ENCODE measurements around the gene SRBD1. TPM values are rescaled to one million over a fixed set of nuclear protein-coding genes. Genes with fewer than 3 reads are reported as not detected.

Gene SRBD1
- total RNA-seq, 1 experiment from 2014 or later: 14.4 TPM

- Mint-ChIP-seq H3K4me1 (ENCODE audit: low read depth, unreplicated experiment) (peaks cover 24% of the 10 kb centered on the region), H3K4me3 (ENCODE audit: low read depth, unreplicated experiment) (no peak overlapping the region), H3K27ac (ENCODE audit: unreplicated experiment) (no peak overlapping the region), H3K9me3 (ENCODE audit: low read depth, unreplicated experiment) (peaks cover 3% of the 10 kb centered on the region), H3K36me3 (ENCODE audit: insufficient read depth, unreplicated experiment) (peaks cover 5% of the 10 kb centered on the region), H3K27me3 (ENCODE audit: unreplicated experiment) (no peaks in the 10 kb centered on the region)
- CTCF ChIA-PET: no interaction called here
- DNase-seq: no peak
- intact Hi-C loops (cut with micrococcal nuclease; ENCODE audit: unreplicated experiment): no loop called here
- TF ChIP-seq, protein P1, sequence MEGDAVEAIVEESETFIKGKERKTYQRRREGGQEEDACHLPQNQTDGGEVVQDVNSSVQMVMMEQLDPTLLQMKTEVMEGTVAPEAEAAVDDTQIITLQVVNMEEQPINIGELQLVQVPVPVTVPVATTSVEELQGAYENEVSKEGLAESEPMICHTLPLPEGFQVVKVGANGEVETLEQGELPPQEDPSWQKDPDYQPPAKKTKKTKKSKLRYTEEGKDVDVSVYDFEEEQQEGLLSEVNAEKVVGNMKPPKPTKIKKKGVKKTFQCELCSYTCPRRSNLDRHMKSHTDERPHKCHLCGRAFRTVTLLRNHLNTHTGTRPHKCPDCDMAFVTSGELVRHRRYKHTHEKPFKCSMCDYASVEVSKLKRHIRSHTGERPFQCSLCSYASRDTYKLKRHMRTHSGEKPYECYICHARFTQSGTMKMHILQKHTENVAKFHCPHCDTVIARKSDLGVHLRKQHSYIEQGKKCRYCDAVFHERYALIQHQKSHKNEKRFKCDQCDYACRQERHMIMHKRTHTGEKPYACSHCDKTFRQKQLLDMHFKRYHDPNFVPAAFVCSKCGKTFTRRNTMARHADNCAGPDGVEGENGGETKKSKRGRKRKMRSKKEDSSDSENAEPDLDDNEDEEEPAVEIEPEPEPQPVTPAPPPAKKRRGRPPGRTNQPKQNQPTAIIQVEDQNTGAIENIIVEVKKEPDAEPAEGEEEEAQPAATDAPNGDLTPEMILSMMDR (IDR thresholded peaks at IDR 0.05; ENCODE audit: unreplicated experiment): no peak
- no TSS peak for BruUV-seq (replicated peaks)
These were observed 150.2 kb downstream of the SRBD1 start for GRCh38 chr2:45460825-45461224.

DNA sequence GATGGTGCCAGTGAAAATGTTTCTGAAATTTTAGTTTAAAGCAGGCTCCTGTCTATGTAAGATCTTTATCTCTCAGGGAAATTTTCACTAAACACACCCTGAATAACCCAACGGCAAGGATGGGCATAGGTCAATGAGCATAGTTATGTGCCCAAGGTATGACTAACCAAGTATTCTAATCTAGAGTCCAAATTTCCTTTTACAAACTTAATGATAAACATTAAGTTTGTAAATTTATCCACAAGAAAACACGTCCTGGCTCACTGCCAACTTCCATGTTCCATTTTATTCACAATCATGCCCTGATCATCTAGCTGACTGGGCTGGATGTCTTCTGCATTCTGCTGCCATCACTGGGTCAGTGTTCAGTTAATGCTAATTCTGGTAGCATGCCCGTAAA, 151.2 kb downstream of the SRBD1 start:
- Mint-ChIP-seq H3K4me3 (ENCODE audit: low read depth, unreplicated experiment) (no peak overlapping the region), H3K36me3 (ENCODE audit: insufficient read depth, unreplicated experiment) (peaks cover 5% of the 10 kb centered on the region), H3K4me1 (ENCODE audit: low read depth, unreplicated experiment) (peaks cover 24% of the 10 kb centered on the region), H3K9me3 (ENCODE audit: low read depth, unreplicated experiment) (peaks cover 3% of the 10 kb centered on the region), H3K27me3 (ENCODE audit: unreplicated experiment) (no peaks in the 10 kb centered on the region), H3K27ac (ENCODE audit: unreplicated experiment) (peak overlapping the region; percentile 61)
- CTCF ChIA-PET: interaction anchor here (0.6 to 1.8 kb wide), 4 partner anchors 10 to 971 kb away, joined by 3 to 4 read pairs (median 3); no protein-coding TSS in a partner anchor
- BruUV-seq (replicated peaks): no TSS peak
- no peak for DNase-seq
- TF ChIP-seq, protein P1 (IDR thresholded peaks at IDR 0.05; ENCODE audit: unreplicated experiment): no peak
- intact Hi-C loops (cut with micrococcal nuclease; ENCODE audit: unreplicated experiment): no loop called here

DNA sequence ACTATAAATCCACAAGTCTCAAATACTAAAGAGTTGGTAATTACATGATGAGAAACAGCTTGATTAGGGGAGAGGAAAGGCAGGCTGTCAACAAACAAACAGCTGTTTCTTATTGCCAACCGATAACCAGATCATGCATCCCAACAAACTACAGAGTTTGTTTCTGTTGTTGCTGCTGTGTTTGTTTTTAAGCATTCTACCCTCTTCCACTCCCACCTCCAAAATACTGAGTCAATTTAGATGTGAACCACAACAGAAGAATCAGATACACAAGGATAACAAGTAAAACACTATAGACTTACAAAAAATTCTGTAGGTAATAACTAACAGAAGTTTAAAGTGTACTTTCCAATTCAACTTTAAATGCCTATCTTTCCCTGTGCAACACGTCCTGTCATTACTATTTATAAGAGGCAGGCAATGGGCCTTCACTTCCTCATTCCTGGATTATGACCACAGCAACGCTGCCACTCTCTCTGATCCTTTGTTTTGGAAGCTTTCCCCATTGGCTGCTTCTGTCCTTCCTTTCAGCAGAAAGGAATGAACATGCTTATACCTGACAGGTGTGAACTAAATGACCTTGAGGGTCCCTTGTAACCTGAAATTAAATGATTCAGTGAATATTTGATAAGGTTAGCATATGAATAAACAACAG, 152.0 kb downstream of the SRBD1 start:
- CTCF ChIA-PET: interaction anchor here (0.6 to 1.8 kb wide), 4 partner anchors 10 to 970 kb away, joined by 3 to 4 read pairs (median 3); no protein-coding TSS in a partner anchor
- BruUV-seq (replicated peaks): no TSS peak
- H3K4me1 Mint-ChIP-seq (ENCODE audit: low read depth, unreplicated experiment): peaks cover 24% of the 10 kb centered on the region
- H3K27me3 Mint-ChIP-seq (ENCODE audit: unreplicated experiment): no peaks in the 10 kb centered on the region
- peak overlapping the region; percentile 81 for H3K27ac Mint-ChIP-seq (ENCODE audit: unreplicated experiment)
- H3K36me3 Mint-ChIP-seq (ENCODE audit: insufficient read depth, unreplicated experiment): peaks cover 5% of the 10 kb centered on the region
- intact Hi-C loops (cut with micrococcal nuclease; ENCODE audit: unreplicated experiment): no loop called here
- peaks cover 3% of the 10 kb centered on the region for H3K9me3 Mint-ChIP-seq (ENCODE audit: low read depth, unreplicated experiment)
- TF ChIP-seq, protein P1 (IDR thresholded peaks at IDR 0.05; ENCODE audit: unreplicated experiment): no peak
- H3K4me3 Mint-ChIP-seq (ENCODE audit: low read depth, unreplicated experiment): peak overlapping the region; percentile 15
- DNase-seq: peak; percentile 59

DNA sequence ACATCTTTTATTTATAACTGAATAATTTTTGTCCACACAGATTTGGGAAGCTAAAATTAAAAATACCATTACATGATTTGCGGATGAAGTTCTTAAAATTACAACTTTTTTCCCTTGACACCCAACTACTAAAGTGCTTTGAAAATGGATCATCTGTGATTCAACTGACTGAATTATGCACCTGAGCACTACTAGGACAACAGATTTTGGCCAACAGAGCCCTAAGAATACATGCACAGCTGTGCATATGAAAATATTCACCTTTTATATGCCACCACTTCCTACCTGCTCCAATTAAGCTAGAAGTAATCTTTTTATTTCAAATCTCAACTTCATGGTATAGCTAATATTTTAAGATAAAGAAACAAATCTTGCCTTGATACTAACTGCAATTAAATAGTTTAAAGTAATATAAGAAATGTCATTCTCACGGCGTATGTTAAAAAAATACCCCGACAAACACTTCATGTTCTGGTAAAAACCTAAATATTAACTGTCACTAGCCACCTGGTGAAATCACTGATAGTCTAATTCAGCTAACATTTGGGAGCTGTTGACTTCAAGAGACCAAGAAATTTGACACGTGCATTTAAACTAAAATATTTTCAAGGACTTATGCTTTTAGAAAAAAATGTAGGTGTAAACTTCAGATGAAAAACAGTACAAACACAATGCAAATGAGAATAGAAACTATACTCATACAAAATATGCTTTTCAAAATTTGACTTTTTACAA, 153.7 kb downstream of the SRBD1 start:
- CTCF ChIA-PET: no interaction called here
- intact Hi-C loops (cut with micrococcal nuclease; ENCODE audit: unreplicated experiment): no loop called here
- peaks cover 24% of the 10 kb centered on the region for H3K4me1 Mint-ChIP-seq (ENCODE audit: low read depth, unreplicated experiment)
- H3K27ac Mint-ChIP-seq (ENCODE audit: unreplicated experiment): no peak overlapping the region
- no TSS peak for BruUV-seq (replicated peaks)
- peaks cover 5% of the 10 kb centered on the region for H3K36me3 Mint-ChIP-seq (ENCODE audit: insufficient read depth, unreplicated experiment)
- no peaks in the 10 kb centered on the region for H3K27me3 Mint-ChIP-seq (ENCODE audit: unreplicated experiment)
- no peak overlapping the region for H3K4me3 Mint-ChIP-seq (ENCODE audit: low read depth, unreplicated experiment)
- TF ChIP-seq, protein P1 (IDR thresholded peaks at IDR 0.05; ENCODE audit: unreplicated experiment): no peak
- no peak for DNase-seq
- H3K9me3 Mint-ChIP-seq (ENCODE audit: low read depth, unreplicated experiment): peaks cover 3% of the 10 kb centered on the region
